ENCODE data around the gene RUFY2.

GRCh38 chr10:68424454-68425014 is 17.5 kb upstream of the RUFY2 start:
- no peak for TF ChIP-seq EP300 (IDR thresholded peaks at IDR 0.05)
- TF ChIP-seq, protein P1, sequence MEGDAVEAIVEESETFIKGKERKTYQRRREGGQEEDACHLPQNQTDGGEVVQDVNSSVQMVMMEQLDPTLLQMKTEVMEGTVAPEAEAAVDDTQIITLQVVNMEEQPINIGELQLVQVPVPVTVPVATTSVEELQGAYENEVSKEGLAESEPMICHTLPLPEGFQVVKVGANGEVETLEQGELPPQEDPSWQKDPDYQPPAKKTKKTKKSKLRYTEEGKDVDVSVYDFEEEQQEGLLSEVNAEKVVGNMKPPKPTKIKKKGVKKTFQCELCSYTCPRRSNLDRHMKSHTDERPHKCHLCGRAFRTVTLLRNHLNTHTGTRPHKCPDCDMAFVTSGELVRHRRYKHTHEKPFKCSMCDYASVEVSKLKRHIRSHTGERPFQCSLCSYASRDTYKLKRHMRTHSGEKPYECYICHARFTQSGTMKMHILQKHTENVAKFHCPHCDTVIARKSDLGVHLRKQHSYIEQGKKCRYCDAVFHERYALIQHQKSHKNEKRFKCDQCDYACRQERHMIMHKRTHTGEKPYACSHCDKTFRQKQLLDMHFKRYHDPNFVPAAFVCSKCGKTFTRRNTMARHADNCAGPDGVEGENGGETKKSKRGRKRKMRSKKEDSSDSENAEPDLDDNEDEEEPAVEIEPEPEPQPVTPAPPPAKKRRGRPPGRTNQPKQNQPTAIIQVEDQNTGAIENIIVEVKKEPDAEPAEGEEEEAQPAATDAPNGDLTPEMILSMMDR (IDR thresholded peaks at IDR 0.05) = no peak
- no peak for TF ChIP-seq POLR2A (IDR thresholded peaks at IDR 0.05)
- no peak for TF ChIP-seq POLR2AphosphoS5 (IDR thresholded peaks at IDR 0.05)

Data from stomach (tissue), 4 donors.